D721Med (cell line): Measurements from ENCODE around the gene ALG11.

ENCODE experiments used
- DNase-seq: peaks from one replicate; pipeline ENCODE4 v3.0.0; 2011; ENCODE audit warnings: low spot score; ENCODE audit not compliant: insufficient read length
- FAIRE-seq: peaks from 2 replicates; lab custom pipeline; 2011; peaks lifted over from hg19 to GRCh38; lab: Jason Lieb, UNC
- CTCF ChIP-seq: IDR thresholded peaks from 2 replicates; pipeline ENCODE4 v1.5.1; 2012; ENCODE audit warnings: mild to moderate bottlenecking, control low read depth; ENCODE audit not compliant: insufficient read depth; ENCODE audit errors: missing control alignments

ALG11 gene

GRCh38 chr13:52016296-52016695 lies 4.1 kb downstream of the ALG11 start:
- DNase-seq: no peak
- no peak for FAIRE-seq
- TF ChIP-seq CTCF: no peak

GRCh38 chr13:52020191-52020590 lies 8.0 kb downstream of the ALG11 start:
- no peak for FAIRE-seq
- DNase-seq: no peak
- no peak for TF ChIP-seq CTCF

DNA sequence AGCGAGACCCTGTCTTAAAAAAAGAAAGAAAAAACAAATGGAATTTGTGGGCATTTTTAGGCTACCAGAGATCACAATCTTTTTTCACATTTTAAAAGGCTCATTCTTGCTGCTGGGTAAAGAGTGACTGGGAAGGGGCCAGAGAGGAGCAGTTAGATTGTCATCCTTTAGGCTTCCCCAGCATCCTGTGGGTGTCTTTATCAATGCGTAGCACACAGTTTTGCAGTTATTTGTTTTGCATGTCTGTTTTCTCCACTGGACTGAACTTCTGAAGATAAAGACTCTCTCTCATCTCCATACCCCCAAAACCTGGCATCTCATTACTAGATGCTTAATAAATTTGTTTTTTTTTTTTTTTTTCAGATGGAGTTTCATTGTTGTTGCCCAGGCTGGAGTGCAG lies 10.2 kb downstream of the ALG11 start:
- no peak for TF ChIP-seq CTCF
- no peak for DNase-seq
- FAIRE-seq: no peak

DNA sequence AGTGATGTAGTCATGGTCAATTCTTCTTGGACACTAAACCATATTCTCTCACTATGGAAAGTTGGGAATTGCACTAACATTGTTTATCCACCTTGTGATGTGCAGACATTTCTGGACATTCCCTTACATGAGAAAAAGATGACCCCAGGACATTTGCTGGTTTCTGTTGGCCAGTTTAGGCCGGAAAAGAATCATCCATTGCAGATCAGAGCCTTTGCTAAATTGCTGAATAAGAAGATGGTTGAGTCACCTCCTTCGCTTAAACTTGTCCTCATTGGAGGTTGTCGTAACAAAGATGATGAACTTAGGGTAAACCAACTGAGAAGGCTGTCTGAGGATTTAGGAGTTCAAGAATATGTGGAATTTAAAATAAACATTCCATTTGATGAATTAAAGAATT lies 12.3 kb downstream of the ALG11 start, which contains the start of gene UTP14C:
Gene UTP14C (plus strand): TSS at position 211 of the 400 bp plus-strand sequence. CDS start 4,114 bp downstream, outside the sequence.
- TF ChIP-seq CTCF: no peak
- no peak for FAIRE-seq

DNA sequence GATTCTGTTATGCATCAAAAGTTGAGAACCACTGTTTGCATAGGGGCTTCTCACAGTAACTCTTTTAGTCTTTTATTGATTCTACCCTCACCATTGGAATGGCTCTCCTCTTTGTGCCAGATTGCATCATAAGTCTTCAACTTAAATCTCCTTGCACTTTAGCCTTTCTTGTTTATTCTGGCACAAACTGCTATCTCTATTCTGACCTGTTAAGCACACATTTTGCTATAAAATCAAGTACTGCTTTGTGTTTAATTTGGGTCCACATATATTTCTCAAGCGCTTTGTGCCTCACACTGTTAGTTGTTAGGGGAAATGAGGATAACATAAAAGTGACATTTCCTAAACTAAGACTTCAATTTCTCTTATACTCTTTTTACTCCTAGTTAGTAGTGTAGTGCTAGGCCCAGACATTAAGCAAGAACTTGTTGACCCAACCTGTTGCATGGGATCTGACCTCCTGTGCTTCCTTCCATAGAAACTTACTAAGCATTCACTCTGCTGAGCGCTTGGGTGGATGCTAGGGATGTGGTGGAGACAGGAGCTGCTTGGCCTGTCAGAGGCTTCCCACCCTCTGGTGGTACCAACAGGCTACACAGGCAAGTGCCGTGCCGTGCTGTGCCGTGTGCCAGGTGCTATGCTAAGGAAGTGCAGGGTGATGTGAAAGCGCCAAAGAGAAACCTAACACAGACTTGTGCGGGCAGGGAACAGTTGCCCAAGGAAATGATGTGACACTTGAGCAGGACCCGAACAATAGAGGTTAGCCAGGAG lies 13.5 kb downstream of the ALG11 start:
- FAIRE-seq (no peak), DNase-seq (no peak)
- no peak for TF ChIP-seq CTCF

More for the DNA sequence above, 12.3 kb downstream of the ALG11 start, which contains the start of gene UTP14C:
- no peak for DNase-seq

- no peak for DNase-seq
- TF ChIP-seq CTCF: no peak
- FAIRE-seq: no peak
These were observed 14.0 kb downstream of the ALG11 start for GRCh38 chr13:52026246-52026626.

GRCh38 chr13:52027832-52028231 lies 15.6 kb downstream of the ALG11 start:
- no peak for TF ChIP-seq CTCF
- DNase-seq (no peak), FAIRE-seq (no peak)
